HepG2 (cell line): ENCODE results near the gene SWI5. TPM values are rescaled to one million over a fixed set of nuclear protein-coding genes. Genes with fewer than 3 reads are reported as not detected.

Experiments
- ATF7-NPFF ChIP-seq: sonication (generic); formaldehyde crosslinking; IDR thresholded peaks from 2 replicates; pipeline ENCODE4 v1.8.1; 2023; ENCODE audit warnings: mild to moderate bottlenecking, low read depth, missing genetic modification reagents, moderate library complexity
- CREB1 ChIP-seq, 2 experiments: fragments of 450-650 bp in 1 of 2; IDR thresholded peaks; 2 replicates each; pipeline ENCODE4 v1.6.1; 2016 to 2017; ENCODE audit warnings: control low read depth in 1 of 2, mild to moderate bottlenecking in 1 of 2, missing compliant biosample characterization in 1 of 2, missing genetic modification characterization in 1 of 2
- DR1 ChIP-seq: sonication (generic); formaldehyde crosslinking; IDR thresholded peaks from 2 replicates; pipeline ENCODE4 v1.8.0; 2021; ENCODE audit warnings: mild to moderate bottlenecking, missing genetic modification reagents, inconsistent platforms
- HCFC1 ChIP-seq: fragments of 150-350 bp; IDR thresholded peaks from 2 replicates; pipeline ENCODE4 v1.6.1; 2014; ENCODE audit warnings: low read depth, low read length
- KLF12 ChIP-seq: sonication (generic); formaldehyde crosslinking; IDR thresholded peaks from 2 replicates; pipeline ENCODE4 v1.4.0; 2020; ENCODE audit warnings: missing genetic modification reagents, borderline replicate concordance
- NFKBIZ ChIP-seq: IDR thresholded peaks from 2 replicates; pipeline ENCODE4 v1.6.1; 2018; ENCODE audit warnings: missing genetic modification reagents, missing compliant biosample characterization
- PRDM4 ChIP-seq: sonication (generic); formaldehyde crosslinking; IDR thresholded peaks from 2 replicates; pipeline ENCODE4 v1.9.0; 2021; ENCODE audit warnings: missing genetic modification reagents, borderline replicate concordance
- STAT6 ChIP-seq: sonication (generic); formaldehyde crosslinking; IDR thresholded peaks from 2 replicates; pipeline ENCODE4 v1.4.0; 2020; ENCODE audit warnings: missing genetic modification reagents, mild to moderate bottlenecking, borderline replicate concordance
- ZC3H4 ChIP-seq: sonication (generic); formaldehyde crosslinking; IDR thresholded peaks from 2 replicates; pipeline ENCODE4 v1.4.0; 2020; ENCODE audit warnings: missing genetic modification reagents, borderline replicate concordance
- ZKSCAN1 ChIP-seq: fragments of 150-350 bp; IDR thresholded peaks from 2 replicates; pipeline ENCODE4 v1.6.1; 2014; ENCODE audit warnings: low read length
- ZMYM3 ChIP-seq: sonication (generic); formaldehyde crosslinking; IDR thresholded peaks from 2 replicates; pipeline ENCODE4 v1.5.1; 2020; ENCODE audit warnings: mild to moderate bottlenecking, missing genetic modification reagents
- ZNF230 ChIP-seq: sonication (generic); formaldehyde crosslinking; IDR thresholded peaks from 2 replicates; pipeline ENCODE4 v1.4.0; 2020; ENCODE audit warnings: mild to moderate bottlenecking, missing genetic modification reagents
- ZNF33A ChIP-seq: sonication (generic); formaldehyde crosslinking; IDR thresholded peaks from 2 replicates; pipeline ENCODE4 v1.5.1; 2020; ENCODE audit warnings: missing genetic modification reagents, mild to moderate bottlenecking, moderate library complexity, borderline replicate concordance
- ZNF567 ChIP-seq: sonication (generic); formaldehyde crosslinking; IDR thresholded peaks from 2 replicates; pipeline ENCODE4 v1.8.1; 2023; ENCODE audit warnings: mild to moderate bottlenecking, missing genetic modification reagents, borderline replicate concordance
- ZNF615 ChIP-seq: sonication (generic); formaldehyde crosslinking; IDR thresholded peaks from 2 replicates; pipeline ENCODE4 v1.5.0; 2020; ENCODE audit warnings: mild to moderate bottlenecking, missing genetic modification reagents, borderline replicate concordance
- ZNF790 ChIP-seq: sonication (generic); formaldehyde crosslinking; IDR thresholded peaks from 2 replicates; pipeline ENCODE4 v1.8.0; 2022; ENCODE audit warnings: missing genetic modification reagents, mild to moderate bottlenecking, borderline replicate concordance
- polyA plus RNA-seq, 8 experiments: library from polyadenylated mRNA; depleted of rRNA in 3 of 8; stranded (reverse) in 7 of 8; unstranded in 1 of 8; fragments of >200 nt; fragmentation: Illumina TruSeq in 4 of 8; extraction: Trizol in 4 of 8; gene quantifications; 2 replicates each; pipeline versions ENCODE4 v1.2.1 to v1.2.3, GENCODE V29; 2011 to 2016; ENCODE audit warnings: low read depth in 4 of 8, missing spikeins in 1 of 8, mixed read lengths in 1 of 8; ENCODE audit not compliant: insufficient read depth in 1 of 8
- total RNA-seq, 5 experiments: library from RNA; depleted of rRNA; stranded (reverse); fragments of >200 nt; fragmentation: Illumina TruSeq; extraction: Trizol; gene quantifications; 2 replicates each; pipeline ENCODE4 v1.2.3, GENCODE V29; 2016; ENCODE audit warnings: low read depth in 1 of 5
- TF ChIP-seq, protein P1 (sequence below): sonication (generic); formaldehyde crosslinking; IDR thresholded peaks from 2 replicates; pipeline ENCODE4; 2020; ENCODE audit warnings: missing genetic modification reagents, mild to moderate bottlenecking, borderline replicate concordance
- TF ChIP-seq, protein P2 (sequence below): sonication (generic); formaldehyde crosslinking; IDR thresholded peaks from 2 replicates; pipeline ENCODE4 v1.5.1; 2020; ENCODE audit warnings: missing genetic modification reagents, mild to moderate bottlenecking, borderline replicate concordance

SWI5 gene
- total and polyA plus RNA-seq, 2 of the 13 experiments (the other 11 are each of a cell fraction or from before 2014, with no cell fraction given): 39.2 to 41.0 TPM

DNA sequence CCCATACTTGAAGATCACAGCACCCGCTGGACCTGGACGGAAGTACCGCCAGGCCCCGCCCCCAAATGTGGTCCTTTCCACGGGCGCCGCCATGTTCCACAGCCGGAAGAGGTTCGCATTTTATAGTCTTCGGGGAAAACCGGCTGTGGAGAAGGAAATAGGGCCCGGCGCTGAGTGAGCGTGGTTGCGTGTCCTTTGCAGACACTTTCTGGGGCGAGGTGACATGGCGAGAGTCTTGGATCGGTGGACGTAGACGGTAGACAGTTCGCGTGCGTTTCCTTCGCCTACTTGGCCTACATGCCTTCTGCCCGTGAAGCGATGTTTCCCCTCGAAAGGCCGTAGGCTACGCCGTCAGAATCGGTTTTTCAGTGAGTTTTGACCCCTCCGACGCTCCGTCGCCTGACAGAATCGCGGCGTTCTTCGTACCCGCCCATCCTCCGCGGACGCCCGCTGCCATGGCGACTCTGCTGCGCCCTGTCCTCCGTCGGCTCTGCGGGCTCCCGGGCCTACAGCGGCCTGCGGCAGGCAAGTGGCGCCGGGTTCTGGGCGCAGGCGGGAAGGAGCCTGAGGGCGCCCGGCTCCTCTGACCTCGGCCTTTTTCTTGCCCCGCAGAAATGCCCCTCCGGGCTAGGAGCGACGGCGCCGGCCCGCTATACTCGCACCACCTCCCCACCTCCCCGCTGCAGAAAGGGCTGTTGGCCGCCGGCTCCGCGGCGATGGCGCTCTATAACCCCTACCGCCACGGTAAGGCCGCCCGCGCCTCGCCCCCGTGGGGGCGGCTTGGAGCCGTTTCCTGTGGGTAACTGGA lies 46.5 kb downstream of the SWI5 start, which contains the start of the genes COQ4 and TRUB2 (continued):
- TF ChIP-seq, protein P1, sequence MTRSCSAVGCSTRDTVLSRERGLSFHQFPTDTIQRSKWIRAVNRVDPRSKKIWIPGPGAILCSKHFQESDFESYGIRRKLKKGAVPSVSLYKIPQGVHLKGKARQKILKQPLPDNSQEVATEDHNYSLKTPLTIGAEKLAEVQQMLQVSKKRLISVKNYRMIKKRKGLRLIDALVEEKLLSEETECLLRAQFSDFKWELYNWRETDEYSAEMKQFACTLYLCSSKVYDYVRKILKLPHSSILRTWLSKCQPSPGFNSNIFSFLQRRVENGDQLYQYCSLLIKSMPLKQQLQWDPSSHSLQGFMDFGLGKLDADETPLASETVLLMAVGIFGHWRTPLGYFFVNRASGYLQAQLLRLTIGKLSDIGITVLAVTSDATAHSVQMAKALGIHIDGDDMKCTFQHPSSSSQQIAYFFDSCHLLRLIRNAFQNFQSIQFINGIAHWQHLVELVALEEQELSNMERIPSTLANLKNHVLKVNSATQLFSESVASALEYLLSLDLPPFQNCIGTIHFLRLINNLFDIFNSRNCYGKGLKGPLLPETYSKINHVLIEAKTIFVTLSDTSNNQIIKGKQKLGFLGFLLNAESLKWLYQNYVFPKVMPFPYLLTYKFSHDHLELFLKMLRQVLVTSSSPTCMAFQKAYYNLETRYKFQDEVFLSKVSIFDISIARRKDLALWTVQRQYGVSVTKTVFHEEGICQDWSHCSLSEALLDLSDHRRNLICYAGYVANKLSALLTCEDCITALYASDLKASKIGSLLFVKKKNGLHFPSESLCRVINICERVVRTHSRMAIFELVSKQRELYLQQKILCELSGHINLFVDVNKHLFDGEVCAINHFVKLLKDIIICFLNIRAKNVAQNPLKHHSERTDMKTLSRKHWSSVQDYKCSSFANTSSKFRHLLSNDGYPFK (CRISPR knock-in tag): peak; percentile 99
- TF ChIP-seq ATF7-NPFF (peak; percentile 26; the same call in 1 of the 2 replicates), ZC3H4 (CRISPR knock-in tag) (no peak), DR1 (CRISPR knock-in tag) (0 out of 2 replicates have a peak, but pooled peaks have one; percentile 58), NFKBIZ (CRISPR knock-in tag) (no peak), PRDM4 (CRISPR knock-in tag) (no peak; the same call in 1 of the 2 replicates), HCFC1 (peak; percentile 80), STAT6 (peak; percentile 48; the same call in 1 of the 2 replicates), CREB1 (IDR thresholded peaks at IDR 0.05) (peak; percentile 64), CREB1 (CRISPR knock-in tag; IDR thresholded peaks at IDR 0.05) (peak; percentile 86), ZKSCAN1 (no peak), ZNF567 (CRISPR knock-in tag) (no peak), ZNF790 (CRISPR knock-in tag) (no peak), ZNF33A (CRISPR knock-in tag) (no peak), KLF12 (CRISPR knock-in tag) (peak; percentile 75), ZMYM3 (peak; percentile 68), ZNF230 (0 out of 2 replicates have a peak, but pooled peaks have one; percentile 92), ZNF615 (CRISPR knock-in tag) (no peak; the same call in none of the 2 replicates)
- TF ChIP-seq, protein P2, sequence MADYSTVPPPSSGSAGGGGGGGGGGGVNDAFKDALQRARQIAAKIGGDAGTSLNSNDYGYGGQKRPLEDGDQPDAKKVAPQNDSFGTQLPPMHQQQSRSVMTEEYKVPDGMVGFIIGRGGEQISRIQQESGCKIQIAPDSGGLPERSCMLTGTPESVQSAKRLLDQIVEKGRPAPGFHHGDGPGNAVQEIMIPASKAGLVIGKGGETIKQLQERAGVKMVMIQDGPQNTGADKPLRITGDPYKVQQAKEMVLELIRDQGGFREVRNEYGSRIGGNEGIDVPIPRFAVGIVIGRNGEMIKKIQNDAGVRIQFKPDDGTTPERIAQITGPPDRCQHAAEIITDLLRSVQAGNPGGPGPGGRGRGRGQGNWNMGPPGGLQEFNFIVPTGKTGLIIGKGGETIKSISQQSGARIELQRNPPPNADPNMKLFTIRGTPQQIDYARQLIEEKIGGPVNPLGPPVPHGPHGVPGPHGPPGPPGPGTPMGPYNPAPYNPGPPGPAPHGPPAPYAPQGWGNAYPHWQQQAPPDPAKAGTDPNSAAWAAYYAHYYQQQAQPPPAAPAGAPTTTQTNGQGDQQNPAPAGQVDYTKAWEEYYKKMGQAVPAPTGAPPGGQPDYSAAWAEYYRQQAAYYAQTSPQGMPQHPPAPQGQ (CRISPR knock-in tag): peak; percentile 93; the same call in 1 of the 2 replicates
